HG03354 (cell line): Measurements from ENCODE around the gene NHLRC2.

Experiments used
- ATAC-seq: cut with Tn5 transposase; IDR thresholded peaks from one replicate; pipeline ENCODE4 v1.9.1; 2021; ENCODE audit warnings: mild to moderate bottlenecking; ENCODE audit not compliant: unreplicated experiment, poor library complexity, severe bottlenecking

NHLRC2 gene

GRCh38 chr10:113961182-113962031 lies 106.9 kb downstream of the NHLRC2 start:
- ATAC-seq: peak; percentile 64

- ATAC-seq: no peak
Measured at GRCh38 chr10:113965077-113965476, 110.6 kb downstream of the NHLRC2 start.

- peak; percentile 31 for ATAC-seq
Measured at GRCh38 chr10:113965683-113966082, 111.2 kb downstream of the NHLRC2 start.
